HG02852 (cell line): Measurements from ENCODE around the gene PLTP.
"Not testable (repeated sequence)": the region's sequence is repeated elsewhere in the genome, so short reads cannot be mapped to it uniquely, and the experiment has no call there.

Experiments used
- ATAC-seq: cut with Tn5 transposase; IDR thresholded peaks from one replicate; pipeline ENCODE4 v1.9.1; 2021; ENCODE audit warnings: mild to moderate bottlenecking, moderate library complexity; ENCODE audit not compliant: unreplicated experiment

Gene PLTP

GRCh38 chr20:45911486-45912343 is at the start of gene PLTP:
TSS of gene PLTP (minus strand) at chr20:45912155. CDS start at chr20:45911452, 703 bp downstream.
- no peak for ATAC-seq

- ATAC-seq, result no peak
Observed at GRCh38 chr20:45959956-45960630, 48.1 kb upstream of the PLTP start.

GRCh38 chr20:45959126-45959525 is 47.2 kb upstream of the PLTP start:
- no peak for ATAC-seq

GRCh38 chr20:45958593-45958992 is 46.6 kb upstream of the PLTP start:
- ATAC-seq, result no peak

GRCh38 chr20:45957021-45957941 is 45.3 kb upstream of the PLTP start:
- ATAC-seq, result no peak

GRCh38 chr20:45956326-45956725 is 44.4 kb upstream of the PLTP start:
- not testable (repeated sequence) for ATAC-seq

- ATAC-seq, result no peak
Observed at GRCh38 chr20:45953672-45954071, 41.7 kb upstream of the PLTP start.

- ATAC-seq, result no peak
Observed at GRCh38 chr20:45952861-45953260, 40.9 kb upstream of the PLTP start.

GRCh38 chr20:45951925-45952834 is 40.2 kb upstream of the PLTP start:
- no peak for ATAC-seq

GRCh38 chr20:45950330-45950646 is 38.3 kb upstream of the PLTP start:
- ATAC-seq, result no peak

GRCh38 chr20:45949542-45950329 is 37.8 kb upstream of the PLTP start:
- ATAC-seq, result no peak

- ATAC-seq, result no peak
Observed at GRCh38 chr20:45948742-45949541, 37.0 kb upstream of the PLTP start.

- no peak for ATAC-seq
Observed at GRCh38 chr20:45948261-45948733, 36.3 kb upstream of the PLTP start.

- ATAC-seq, result no peak
Observed at GRCh38 chr20:45947110-45947866, 35.3 kb upstream of the PLTP start.

- ATAC-seq, result no peak
Observed at GRCh38 chr20:45946149-45946970, 34.4 kb upstream of the PLTP start.

GRCh38 chr20:45945678-45946148 is 33.8 kb upstream of the PLTP start:
- no peak for ATAC-seq
